ENCODE measurements around the gene ERO1B. TPM values are rescaled to one million over a fixed set of nuclear protein-coding genes. Genes with fewer than 3 reads are reported as not detected.
"Not testable (repeated sequence)": the region's sequence is repeated elsewhere in the genome, so short reads cannot be mapped to it uniquely, and the experiment has no call there.

ERO1B gene
- total RNA-seq, 1 experiment from 2014 or later, result 6.4 TPM

DNA sequence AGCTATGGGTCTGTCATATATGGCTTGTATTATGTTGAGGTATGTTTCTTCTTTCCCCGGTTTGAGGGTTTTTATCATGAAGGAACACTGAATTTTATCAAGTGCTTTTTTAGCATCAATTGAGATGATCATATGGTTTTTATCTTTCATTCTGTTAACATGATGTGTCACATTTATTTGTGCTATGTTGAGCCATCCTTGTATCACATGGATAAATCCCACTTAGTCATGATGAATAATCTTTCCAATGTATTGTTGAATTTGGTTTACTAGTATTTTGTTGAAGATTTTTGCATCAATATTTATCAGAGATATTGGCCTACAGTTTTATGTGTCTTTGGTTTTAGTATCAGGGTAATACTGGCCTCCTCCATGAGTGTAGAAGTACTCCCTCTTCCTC, 77.7 kb downstream of the ERO1B start:
- Mint-ChIP-seq H3K4me1 (ENCODE audit: low read depth, unreplicated experiment) (no peaks in the 10 kb centered on the region), H3K36me3 (ENCODE audit: insufficient read depth, unreplicated experiment) (peaks cover 4% of the 10 kb centered on the region), H3K27me3 (ENCODE audit: unreplicated experiment) (no peaks in the 10 kb centered on the region), H3K9me3 (ENCODE audit: low read depth, unreplicated experiment) (peaks cover 12% of the 10 kb centered on the region), H3K27ac (ENCODE audit: unreplicated experiment) (no peak overlapping the region), H3K4me3 (ENCODE audit: low read depth, unreplicated experiment) (no peak overlapping the region)
- no peak for TF ChIP-seq CTCF (IDR thresholded peaks at IDR 0.05; ENCODE audit: unreplicated experiment)
- DNase-seq, result no peak
- CTCF ChIA-PET, result no interaction called here
- intact Hi-C loops (cut with micrococcal nuclease; ENCODE audit: unreplicated experiment), result no loop called here
- no TSS peak for BruUV-seq (replicated peaks)

DNA sequence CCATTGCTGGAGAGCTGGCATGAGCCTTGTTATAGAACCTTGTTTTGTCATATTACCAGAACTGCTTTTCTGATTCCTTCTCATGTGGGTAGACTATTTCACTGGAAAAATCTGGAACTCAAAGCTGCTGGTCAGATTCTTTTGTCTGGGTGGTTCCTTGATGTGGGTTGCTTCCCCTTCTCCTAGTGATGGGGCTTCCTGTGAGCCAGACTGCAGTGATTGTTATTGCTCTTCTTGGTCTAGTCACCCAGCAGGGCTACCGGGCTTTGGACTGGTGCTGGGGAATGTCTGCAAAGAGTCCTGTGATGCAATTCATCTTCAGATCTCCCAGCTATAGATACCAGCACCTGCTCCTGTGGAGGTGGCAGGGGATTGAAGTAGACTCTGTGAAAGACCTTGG, 80.0 kb downstream of the ERO1B start:
- H3K4me3 Mint-ChIP-seq (ENCODE audit: low read depth, unreplicated experiment), result no peak overlapping the region
- no peak overlapping the region for H3K27ac Mint-ChIP-seq (ENCODE audit: unreplicated experiment)
- H3K4me1 Mint-ChIP-seq (ENCODE audit: low read depth, unreplicated experiment), result no peaks in the 10 kb centered on the region
- CTCF ChIA-PET, result no interaction called here
- BruUV-seq (replicated peaks), result no TSS peak
- intact Hi-C loops (cut with micrococcal nuclease; ENCODE audit: unreplicated experiment), result no loop called here
- H3K27me3 Mint-ChIP-seq (ENCODE audit: unreplicated experiment), result no peaks in the 10 kb centered on the region
- peaks cover 16% of the 10 kb centered on the region for H3K9me3 Mint-ChIP-seq (ENCODE audit: low read depth, unreplicated experiment)
- DNase-seq, result no peak
- no peak for TF ChIP-seq CTCF (IDR thresholded peaks at IDR 0.05; ENCODE audit: unreplicated experiment)
- peaks cover 4% of the 10 kb centered on the region for H3K36me3 Mint-ChIP-seq (ENCODE audit: insufficient read depth, unreplicated experiment)

- Mint-ChIP-seq H3K9me3 (ENCODE audit: low read depth, unreplicated experiment) (peaks cover 16% of the 10 kb centered on the region), H3K27ac (ENCODE audit: unreplicated experiment) (no peak overlapping the region), H3K4me1 (ENCODE audit: low read depth, unreplicated experiment) (no peaks in the 10 kb centered on the region), H3K27me3 (ENCODE audit: unreplicated experiment) (no peaks in the 10 kb centered on the region), H3K4me3 (ENCODE audit: low read depth, unreplicated experiment) (no peak overlapping the region), H3K36me3 (ENCODE audit: insufficient read depth, unreplicated experiment) (peaks cover 4% of the 10 kb centered on the region)
- intact Hi-C loops (cut with micrococcal nuclease; ENCODE audit: unreplicated experiment), result no loop called here
- DNase-seq, result no peak
- BruUV-seq (replicated peaks), result no TSS peak
- CTCF ChIA-PET, result no interaction called here
- TF ChIP-seq CTCF (IDR thresholded peaks at IDR 0.05; ENCODE audit: unreplicated experiment), result no peak
Measured at GRCh38 chr1:236200925-236201324, 80.8 kb downstream of the ERO1B start.

GRCh38 chr1:236193184-236193583, 88.6 kb downstream of the ERO1B start:
- Mint-ChIP-seq H3K36me3 (ENCODE audit: insufficient read depth, unreplicated experiment) (no peaks in the 10 kb centered on the region), H3K27ac (ENCODE audit: unreplicated experiment) (no peak overlapping the region), H3K27me3 (ENCODE audit: unreplicated experiment) (no peaks in the 10 kb centered on the region), H3K4me3 (ENCODE audit: low read depth, unreplicated experiment) (no peak overlapping the region), H3K9me3 (ENCODE audit: low read depth, unreplicated experiment) (peaks cover 5% of the 10 kb centered on the region), H3K4me1 (ENCODE audit: low read depth, unreplicated experiment) (no peaks in the 10 kb centered on the region)
- DNase-seq, result no peak
- CTCF ChIA-PET, result no interaction called here
- no peak for TF ChIP-seq CTCF (IDR thresholded peaks at IDR 0.05; ENCODE audit: unreplicated experiment)
- no TSS peak for BruUV-seq (replicated peaks)
- intact Hi-C loops (cut with micrococcal nuclease; ENCODE audit: unreplicated experiment), result no loop called here

DNA sequence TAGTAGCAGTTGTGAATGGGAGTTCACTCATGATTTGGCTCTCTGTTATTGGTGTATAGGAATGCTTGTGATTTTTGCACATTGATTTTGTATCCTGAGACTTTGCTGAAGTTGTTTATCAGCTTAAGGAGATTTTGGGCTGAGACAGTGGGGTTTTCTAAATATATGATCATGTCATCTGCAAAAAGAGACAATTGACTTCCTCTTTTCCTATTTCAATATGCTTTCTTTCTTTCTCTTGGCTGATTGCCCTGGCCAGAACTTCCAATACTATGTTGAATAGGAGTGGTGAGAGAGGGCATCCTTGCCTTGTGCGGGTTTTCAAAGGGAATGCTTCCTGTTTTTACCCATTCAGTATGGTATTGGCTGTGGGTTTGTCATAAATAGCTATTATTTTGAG, 93.7 kb downstream of the ERO1B start:
- H3K4me1 Mint-ChIP-seq (ENCODE audit: low read depth, unreplicated experiment); H3K27ac Mint-ChIP-seq (ENCODE audit: unreplicated experiment); DNase-seq; intact Hi-C loops (cut with micrococcal nuclease; ENCODE audit: unreplicated experiment); H3K9me3 Mint-ChIP-seq (ENCODE audit: low read depth, unreplicated experiment); H3K36me3 Mint-ChIP-seq (ENCODE audit: insufficient read depth, unreplicated experiment); H3K27me3 Mint-ChIP-seq (ENCODE audit: unreplicated experiment); BruUV-seq (replicated peaks); CTCF ChIA-PET; H3K4me3 Mint-ChIP-seq (ENCODE audit: low read depth, unreplicated experiment): not testable (repeated sequence)

GRCh38 chr1:236186471-236186870, 95.3 kb downstream of the ERO1B start:
- CTCF ChIA-PET, result not testable (repeated sequence)

More at GRCh38 chr1:236186471-236186870, 95.3 kb downstream of the ERO1B start:
- intact Hi-C loops (cut with micrococcal nuclease; ENCODE audit: unreplicated experiment); H3K4me3 Mint-ChIP-seq (ENCODE audit: low read depth, unreplicated experiment); H3K27me3 Mint-ChIP-seq (ENCODE audit: unreplicated experiment); H3K36me3 Mint-ChIP-seq (ENCODE audit: insufficient read depth, unreplicated experiment); H3K9me3 Mint-ChIP-seq (ENCODE audit: low read depth, unreplicated experiment); DNase-seq; H3K4me1 Mint-ChIP-seq (ENCODE audit: low read depth, unreplicated experiment); H3K27ac Mint-ChIP-seq (ENCODE audit: unreplicated experiment); BruUV-seq (replicated peaks): not testable (repeated sequence)
